A549 treated with CORT108297 at 1 μM for 4 hours (cell line): ENCODE results near the gene TMTC3. TPM values are rescaled to one million over a fixed set of nuclear protein-coding genes. Genes with fewer than 3 reads are reported as not detected.

Experiments used
- total RNA-seq: library from RNA; stranded (reverse); fragments of 200-300 nt; extraction: Qiagen RNA extraction; gene quantifications from 5 replicates; pipeline ENCODE4 v1.2.3, GENCODE V29; 2022

The TMTC3 gene
- 7.8 to 13.4 TPM (median 11.3 TPM) in 5 replicates for total RNA-seq

GRCh38 chr12:88141774-88142609 lies at the start of gene TMTC3, which contains the start of gene CEP290:
TMTC3 (plus strand) TSS chr12:88142307; CDS start chr12:88148316, 6,009 bp downstream.
CEP290 (minus strand) TSS chr12:88142088; CDS start chr12:88141307, 781 bp downstream.

Other genes starting within 250 kb of the TMTC3 start
- gene C12orf50, start 112.9 kb upstream of the TMTC3 start, total RNA-seq, result 0.06 to 0.08 TPM in 2 of 5 replicates, not detected in the others
- 6.3 to 8.0 TPM (median 6.5 TPM) in 5 replicates for gene CEP290, start 219 bp upstream of the TMTC3 start, total RNA-seq